Skeletal muscle cell (primary cell): Measurements from ENCODE around the gene NPLOC4.
A peak's percentile ranks its signal among the peaks of the same experiment; 100 is the strongest.
"Not testable (repeated sequence)": the region's sequence is repeated elsewhere in the genome, so short reads cannot be mapped to it uniquely, and the experiment has no call there.

Experiments
- DNase-seq: peaks from one replicate; pipeline ENCODE4 v3.0.0-alpha.2; 2010; ENCODE audit warnings: low read depth
- H3K4me3 ChIP-seq: 2 replicates; pipeline ENCODE4 v1.5.1; 2011; ENCODE audit warnings: low read depth, mild to moderate bottlenecking, control low read depth, low read length, moderate library complexity

Gene NPLOC4

GRCh38 chr17:81599719-81600486 is 37.0 kb downstream of the NPLOC4 start:
- no peak for DNase-seq
- H3K4me3 ChIP-seq = no peak overlapping the region

DNA sequence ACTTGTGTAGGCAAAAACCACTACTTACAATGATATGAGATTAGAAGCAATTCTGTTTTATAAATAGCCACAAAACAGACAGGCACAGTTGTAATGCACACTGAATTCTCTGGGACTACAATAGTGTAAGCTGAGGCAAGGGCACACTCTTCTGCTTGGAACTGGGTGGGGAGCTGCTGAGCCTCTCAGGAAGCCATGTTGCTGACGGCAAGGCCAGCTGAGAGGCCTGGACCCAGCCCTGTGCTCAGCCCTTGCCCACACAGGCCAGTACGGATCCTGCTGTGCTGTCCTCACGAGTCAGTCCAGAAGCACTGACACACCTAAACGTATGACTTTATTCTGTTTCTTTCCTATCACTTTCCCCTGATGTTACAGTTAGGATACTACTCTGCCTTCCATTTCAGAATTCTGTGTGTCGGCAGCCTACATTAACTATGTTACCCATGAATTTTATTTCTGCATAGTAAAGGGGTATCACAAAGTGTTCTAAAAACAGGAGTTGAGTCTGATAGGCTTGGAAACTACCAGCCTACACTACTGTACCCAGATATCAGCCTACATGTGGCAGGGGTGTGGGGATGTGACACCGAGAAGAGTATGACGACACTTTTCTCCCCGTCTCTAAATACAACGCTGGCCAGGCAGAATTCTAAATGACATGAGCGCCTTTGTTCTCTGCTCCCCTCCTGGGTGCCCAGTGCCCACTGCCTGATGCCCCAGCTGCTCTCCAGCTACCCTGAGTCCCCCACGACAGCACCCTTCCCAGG is 43.6 kb downstream of the NPLOC4 start:
- H3K4me3 ChIP-seq = no peak overlapping the region
- no peak for DNase-seq

GRCh38 chr17:81591971-81592370 is 44.9 kb downstream of the NPLOC4 start:
- DNase-seq = no peak
- no peak overlapping the region for H3K4me3 ChIP-seq

DNA sequence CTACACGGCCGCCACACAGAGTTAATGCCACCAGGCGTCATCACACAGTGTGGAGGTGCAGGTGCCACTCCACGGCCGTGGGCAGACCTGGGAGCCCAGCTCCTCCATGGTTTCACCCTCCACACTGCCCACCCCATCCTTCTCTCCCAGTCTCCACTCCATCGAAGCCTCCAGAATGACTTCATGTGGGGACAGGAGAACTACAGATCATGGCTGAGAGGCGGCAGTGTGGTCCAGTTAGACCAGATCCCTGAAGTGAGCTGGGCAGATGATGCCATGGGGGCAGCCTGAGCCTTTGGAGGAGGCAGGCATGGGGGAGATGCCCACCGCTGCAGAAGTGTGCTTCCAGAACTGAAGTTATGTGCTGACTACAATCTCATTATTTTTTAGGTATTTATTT is 46.8 kb downstream of the NPLOC4 start:
- DNase-seq = no peak
- H3K4me3 ChIP-seq = no peak overlapping the region

DNA sequence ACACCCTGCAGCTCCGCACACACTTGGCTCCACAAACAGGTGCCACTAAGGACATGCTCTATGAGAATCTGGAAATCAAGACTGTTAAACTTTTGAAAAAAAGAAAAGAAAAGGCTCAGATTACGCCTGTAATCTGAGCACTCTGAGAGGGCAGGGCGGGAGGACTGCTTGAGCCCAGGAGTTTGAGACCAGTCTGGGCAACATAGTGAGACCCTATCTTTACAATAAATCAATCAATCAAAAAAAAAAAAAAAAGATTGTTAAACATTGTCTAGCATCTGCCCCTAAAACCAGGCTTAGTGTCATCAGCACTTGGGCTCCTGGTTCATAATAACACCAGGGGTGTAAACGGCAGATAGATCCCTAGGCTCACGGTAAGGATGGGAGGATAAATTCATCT is 47.3 kb downstream of the NPLOC4 start:
- H3K4me3 ChIP-seq = no peak overlapping the region
- no peak for DNase-seq

DNA sequence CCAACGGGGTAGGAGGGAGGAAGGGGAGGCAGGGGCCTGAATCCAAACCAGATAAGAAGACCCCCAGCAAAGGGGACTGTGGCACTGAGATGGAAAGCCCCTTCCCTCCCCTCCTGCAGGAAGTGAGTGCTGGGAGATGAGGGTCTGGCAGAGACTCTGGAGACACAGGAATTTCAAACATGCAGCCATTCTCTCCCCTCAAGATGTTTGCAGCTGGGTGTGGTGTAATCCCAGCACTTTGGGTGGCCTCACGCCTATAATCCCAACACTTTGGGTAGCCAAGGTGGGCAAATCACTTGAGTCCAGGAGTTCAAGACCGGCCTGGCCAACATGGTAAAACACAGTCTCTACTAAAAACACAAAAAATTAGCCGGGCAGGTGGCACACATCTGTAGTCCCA is 50.8 kb downstream of the NPLOC4 start:
- H3K4me3 ChIP-seq = no peak overlapping the region
- no peak for DNase-seq

- DNase-seq, H3K4me3 ChIP-seq: not testable (repeated sequence)
Observed at GRCh38 chr17:81584771-81585170, 52.1 kb downstream of the NPLOC4 start.

- no peak overlapping the region for H3K4me3 ChIP-seq
Observed at GRCh38 chr17:81583589-81584342, 53.1 kb downstream of the NPLOC4 start.

GRCh38 chr17:81582749-81583148 is 54.2 kb downstream of the NPLOC4 start:
- DNase-seq = no peak
- H3K4me3 ChIP-seq = no peak overlapping the region

More at GRCh38 chr17:81583589-81584342, 53.1 kb downstream of the NPLOC4 start:
- no peak for DNase-seq

DNA sequence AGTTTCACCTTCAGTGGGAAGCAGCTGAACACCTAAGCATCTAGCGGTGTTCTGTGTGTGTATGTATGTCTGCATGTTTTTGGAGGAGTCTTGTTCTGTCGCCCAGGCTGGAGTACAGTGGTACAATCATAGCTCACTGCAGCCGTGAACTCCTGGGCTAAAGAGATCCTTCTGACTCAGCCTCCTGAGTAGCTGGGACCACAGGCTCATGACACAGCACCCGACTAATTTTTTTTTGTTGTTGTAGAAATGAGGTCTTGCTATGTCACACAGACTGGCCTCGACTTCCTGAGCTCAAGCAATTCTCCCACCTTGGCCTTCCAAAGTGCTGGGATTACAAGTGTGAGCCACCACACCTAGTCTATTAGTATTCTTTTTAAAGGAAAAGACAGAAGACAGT is 54.6 kb downstream of the NPLOC4 start:
- no peak for DNase-seq
- no peak overlapping the region for H3K4me3 ChIP-seq

GRCh38 chr17:81581758-81582157 is 55.2 kb downstream of the NPLOC4 start:
- H3K4me3 ChIP-seq = no peak overlapping the region
- DNase-seq = no peak

DNA sequence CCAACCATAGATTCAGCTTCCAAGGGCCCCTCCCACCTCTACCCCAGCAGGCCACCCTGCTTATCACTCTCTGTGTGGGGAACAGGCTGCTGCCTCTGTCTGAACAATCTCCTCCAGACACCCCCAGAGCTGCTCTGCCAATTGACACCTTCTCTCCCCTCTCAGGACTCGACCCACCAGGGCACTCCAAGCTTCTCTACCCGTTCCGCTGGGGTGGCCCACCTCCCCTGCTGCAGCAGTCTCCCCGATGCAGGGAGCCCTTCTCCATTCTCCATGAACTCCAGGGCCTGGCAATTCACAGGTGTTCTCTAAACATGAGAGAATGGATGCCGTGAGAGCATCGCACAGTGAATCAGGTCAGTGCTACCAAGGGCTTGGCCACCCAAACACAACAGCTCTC is 56.4 kb downstream of the NPLOC4 start:
- H3K4me3 ChIP-seq = no peak overlapping the region
- DNase-seq = no peak

GRCh38 chr17:81579821-81580321 is 57.0 kb downstream of the NPLOC4 start:
- H3K4me3 ChIP-seq = no peak overlapping the region

GRCh38 chr17:81579298-81579697 is 57.6 kb downstream of the NPLOC4 start:
- H3K4me3 ChIP-seq = no peak overlapping the region
- no peak for DNase-seq

More at GRCh38 chr17:81579821-81580321, 57.0 kb downstream of the NPLOC4 start:
- no peak for DNase-seq

- DNase-seq = no peak
- H3K4me3 ChIP-seq = no peak overlapping the region
Observed at GRCh38 chr17:81578561-81579225, 58.2 kb downstream of the NPLOC4 start.

DNA sequence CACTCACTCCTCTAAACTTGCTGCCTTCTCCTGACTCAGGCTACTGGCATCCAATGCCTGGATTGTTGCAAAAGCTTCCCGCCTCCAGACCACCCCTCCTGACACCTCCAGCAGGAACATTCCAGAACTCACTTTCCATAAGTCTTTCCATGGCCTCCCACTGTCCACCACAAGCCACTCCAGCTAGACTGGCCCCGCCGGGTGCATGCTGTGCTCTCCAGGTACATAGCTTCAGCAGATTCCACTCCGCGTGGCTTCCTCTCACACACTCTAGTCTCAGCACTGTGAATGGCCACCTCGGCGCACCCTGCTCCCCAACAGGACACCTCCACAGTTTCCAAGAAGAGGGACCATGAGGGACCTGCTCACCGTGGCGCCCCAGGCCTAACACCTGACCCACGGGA is 58.9 kb downstream of the NPLOC4 start:
- no peak for DNase-seq
- no peak overlapping the region for H3K4me3 ChIP-seq

DNA sequence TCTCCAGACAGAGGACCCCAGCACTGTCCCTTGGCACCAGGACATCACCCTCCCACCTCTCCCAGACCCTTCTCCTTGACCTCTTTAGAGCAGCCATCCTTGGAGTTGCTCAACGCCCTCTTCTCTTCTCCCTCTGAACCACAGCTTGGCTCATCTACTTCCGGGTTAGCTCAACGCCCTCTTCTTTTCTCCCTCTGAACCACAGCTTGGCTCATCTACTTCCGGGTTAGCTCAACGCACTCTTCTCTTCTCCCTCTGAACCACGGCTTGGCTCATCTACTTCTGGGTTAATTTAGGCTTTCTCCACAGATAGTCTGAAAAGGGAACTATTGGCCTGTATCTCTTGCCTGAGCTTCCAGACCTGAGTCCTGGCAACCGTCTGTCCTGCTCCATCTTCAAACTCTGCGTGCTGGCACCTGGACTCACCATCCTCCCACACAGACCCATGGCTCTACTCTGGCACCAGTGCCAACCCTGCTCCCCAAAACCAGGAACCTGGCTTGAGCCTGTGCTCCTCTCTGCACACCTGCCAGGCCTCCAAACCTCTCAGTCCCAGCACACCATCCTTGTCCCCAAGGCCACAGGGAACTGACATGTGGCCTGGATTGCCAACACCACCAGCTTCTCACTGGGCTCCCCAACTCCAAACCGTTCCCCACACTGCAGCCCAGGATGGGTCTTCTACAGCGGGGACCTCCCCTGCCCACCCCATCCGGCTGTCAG is 59.5 kb downstream of the NPLOC4 start:
- H3K4me3 ChIP-seq = no peak overlapping the region
- no peak for DNase-seq

DNA sequence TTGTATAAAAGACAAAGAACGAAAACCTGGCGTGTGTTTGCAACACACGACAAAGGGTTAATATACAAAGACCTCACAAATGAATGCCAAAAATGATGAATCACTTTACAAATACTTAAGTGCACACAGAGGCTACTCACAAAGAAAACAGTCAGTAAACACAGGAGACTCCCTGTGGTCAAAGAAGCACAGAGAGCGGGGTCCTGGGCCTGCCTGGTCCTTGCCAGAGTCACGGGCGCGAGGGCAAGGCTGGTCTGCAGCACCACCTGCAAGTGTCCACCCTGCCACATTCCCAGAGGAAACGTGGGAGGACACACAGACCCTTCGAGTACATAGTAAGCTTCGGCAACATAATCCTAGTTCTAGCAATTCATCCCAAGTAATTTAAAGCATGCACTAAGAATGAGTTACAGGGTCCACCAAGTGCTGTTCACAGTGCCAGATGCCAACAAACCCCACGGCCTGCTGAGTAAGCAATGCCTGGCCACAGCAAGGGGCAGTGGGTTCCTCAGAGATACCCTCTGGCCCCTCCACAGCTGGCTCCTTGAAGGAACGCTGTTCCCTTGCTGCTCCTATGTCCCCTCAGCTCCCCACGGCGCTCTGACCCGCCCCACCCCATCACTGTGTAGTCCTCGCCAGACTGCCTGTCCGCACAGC is 60.2 kb downstream of the NPLOC4 start:
- peak; percentile 64 for DNase-seq
- no peak overlapping the region for H3K4me3 ChIP-seq
